Measurements from ENCODE around the gene TBC1D22A.

GRCh38 chr22:47201186-47201995 lies 438.9 kb downstream of the TBC1D22A start:
- no peak for TF ChIP-seq POLR2AphosphoS5 (IDR thresholded peaks at IDR 0.05)
- no peak for TF ChIP-seq CTCF (IDR thresholded peaks at IDR 0.05)
